GM21381 (cell line): ENCODE measurements around the gene DMKN.
"Not testable (repeated sequence)": the region's sequence is repeated elsewhere in the genome, so short reads cannot be mapped to it uniquely, and the experiment has no call there.

Source experiments
- ATAC-seq: cut with Tn5 transposase; IDR thresholded peaks from one replicate; pipeline ENCODE4 v1.9.1; 2021; ENCODE audit warnings: mild to moderate bottlenecking, moderate library complexity; ENCODE audit not compliant: unreplicated experiment

DMKN gene

DNA sequence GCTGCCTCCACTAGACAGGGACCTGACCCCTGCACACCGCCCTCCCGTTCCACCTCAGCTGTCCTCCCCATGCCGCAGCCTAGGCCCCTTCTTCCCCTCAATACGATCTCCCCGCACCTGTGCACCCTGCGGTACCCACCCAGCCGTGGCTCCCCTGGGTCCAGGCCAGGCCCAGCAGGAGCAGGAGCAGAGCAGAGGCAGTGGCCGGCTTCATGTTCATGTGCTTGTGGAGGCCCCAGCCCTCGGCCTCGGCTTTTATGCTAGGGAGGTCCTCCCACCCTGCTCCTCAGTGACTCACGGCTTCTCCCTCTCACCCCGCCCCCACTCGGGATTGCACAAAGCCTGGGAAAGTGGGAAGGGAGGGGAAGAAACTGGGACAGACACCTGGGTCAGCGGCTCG is 11.8 kb downstream of the DMKN start:
- no peak for ATAC-seq

DNA sequence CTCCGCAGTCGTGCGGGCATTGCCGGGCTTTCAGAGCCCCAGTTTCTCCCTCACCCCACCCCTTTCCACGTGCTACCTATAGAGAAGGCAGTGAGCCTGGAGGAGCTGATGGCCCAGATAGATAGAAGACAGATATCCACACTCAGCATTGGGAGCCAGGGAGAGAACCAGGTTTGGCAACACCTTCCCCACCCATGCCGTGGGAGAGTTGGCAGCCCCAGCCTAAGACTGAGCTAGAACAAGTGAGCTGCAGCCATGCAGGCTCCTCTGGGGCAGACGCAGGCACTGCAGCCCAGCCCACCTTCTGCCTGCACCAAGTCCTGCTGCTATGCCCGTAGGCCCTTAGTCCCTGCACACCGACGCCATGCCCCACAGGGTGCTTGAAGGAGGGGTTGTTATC is 12.8 kb downstream of the DMKN start:
- ATAC-seq = no peak

DNA sequence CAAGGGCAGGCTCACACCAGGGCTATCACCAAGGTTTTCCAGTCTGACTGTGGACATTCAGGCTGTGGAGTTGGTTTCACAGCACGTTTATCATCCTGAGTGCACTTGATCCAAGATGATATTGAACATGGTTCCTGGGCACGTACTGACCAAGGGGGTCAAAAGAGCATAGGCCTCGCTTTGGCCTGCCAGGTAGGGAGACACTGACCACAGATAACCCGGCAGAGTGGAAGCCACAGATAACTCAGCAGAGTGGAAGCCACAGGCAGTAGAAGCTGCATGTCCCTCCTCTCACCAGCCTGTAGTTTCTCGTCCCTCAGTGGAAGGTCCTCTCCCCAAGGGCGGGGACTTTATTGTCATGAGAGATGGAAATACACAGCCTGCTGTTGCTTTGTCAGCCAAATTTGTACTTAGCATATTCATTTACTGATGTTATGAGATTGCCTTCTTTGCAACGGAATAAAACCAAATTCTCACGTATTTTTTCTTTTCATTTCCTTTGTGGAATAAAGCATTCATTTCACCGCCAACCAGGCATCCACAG is 14.4 kb downstream of the DMKN start:
- no peak for ATAC-seq

DNA sequence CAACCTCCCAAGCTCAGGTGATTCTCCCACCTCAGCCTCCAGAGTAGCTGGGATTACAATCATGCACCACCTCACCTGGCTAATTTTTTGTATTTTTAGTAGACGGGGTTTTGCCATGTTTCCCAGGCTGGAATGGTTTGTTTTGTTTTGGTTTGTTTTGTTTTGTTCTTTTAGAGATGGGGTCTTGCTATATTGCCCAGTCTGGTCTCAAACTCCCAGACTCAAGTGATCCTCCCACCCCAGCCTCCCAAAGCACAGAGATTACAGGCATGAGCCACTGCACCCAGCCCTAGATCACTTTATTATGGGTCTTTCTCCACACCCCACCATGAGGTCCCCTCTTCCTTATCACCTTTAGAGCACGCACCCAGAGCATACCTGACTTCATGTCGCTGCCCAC is 15.2 kb downstream of the DMKN start:
- ATAC-seq = no peak

DNA sequence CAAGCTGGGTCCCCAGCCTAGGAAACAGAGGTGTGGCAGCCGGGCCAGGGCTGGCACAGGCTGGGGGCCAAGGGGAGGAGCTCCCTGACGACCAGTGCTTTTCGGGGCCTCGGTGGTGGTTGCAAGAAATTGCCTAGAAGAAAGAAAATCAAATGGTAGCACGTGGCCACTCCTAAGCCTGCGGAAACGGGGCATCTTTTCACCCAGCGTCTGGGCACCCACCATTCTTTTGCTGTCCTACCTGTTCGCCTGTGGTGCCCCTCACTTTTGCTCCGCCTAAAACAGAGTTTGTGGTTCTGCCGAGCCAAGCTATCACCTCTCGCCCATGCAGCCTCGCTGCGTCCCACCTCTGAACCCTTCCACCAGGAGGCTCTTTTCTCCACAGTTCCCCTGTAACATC is 16.0 kb downstream of the DMKN start:
- no peak for ATAC-seq

DNA sequence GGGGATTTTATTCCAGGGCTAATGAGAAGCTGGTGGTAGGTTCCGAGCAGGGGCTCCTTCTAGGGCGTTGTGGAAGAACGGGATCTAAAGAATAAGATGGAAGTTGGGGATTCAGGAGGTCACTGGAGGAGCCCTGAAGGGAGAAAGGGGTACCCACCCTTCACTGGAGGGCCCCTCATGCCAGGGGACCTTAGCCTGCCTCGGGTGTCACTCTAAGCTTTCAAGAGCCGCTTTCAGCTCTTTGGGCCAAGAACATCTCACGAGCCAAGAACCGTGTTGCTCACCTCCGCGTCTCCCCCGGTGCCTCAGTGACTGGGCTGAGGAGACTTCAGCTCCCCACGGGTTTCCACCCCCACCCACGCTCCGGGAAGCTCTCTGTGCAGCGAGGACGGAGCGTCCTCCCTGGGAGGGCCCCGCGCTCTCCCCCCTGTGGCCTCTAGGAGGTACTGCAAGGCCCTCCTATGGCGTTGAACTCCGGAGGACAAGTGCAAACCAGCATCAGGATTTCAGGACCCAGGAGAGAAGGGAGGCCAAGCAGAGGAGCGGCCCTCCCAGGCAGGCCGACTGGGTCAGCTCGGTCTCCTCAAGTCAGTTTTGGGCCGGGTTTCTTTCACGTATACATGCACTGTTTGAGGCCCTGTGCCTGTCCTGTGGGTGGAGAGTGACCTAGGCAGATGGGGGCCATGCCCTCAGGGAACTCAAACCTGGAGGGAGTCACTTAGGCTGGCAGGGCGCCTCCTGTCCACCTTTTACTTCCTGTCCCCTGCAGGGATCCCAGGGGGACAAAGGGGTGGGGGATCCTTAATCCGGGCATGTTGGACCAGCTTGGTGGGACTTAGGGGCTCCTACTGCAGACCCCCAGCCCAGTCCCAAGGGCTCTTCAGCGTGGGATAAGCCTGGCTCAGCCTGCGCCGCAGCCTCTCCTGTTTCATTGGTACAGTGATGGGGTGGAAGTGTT is 18.1 kb downstream of the DMKN start:
- ATAC-seq = no peak

DNA sequence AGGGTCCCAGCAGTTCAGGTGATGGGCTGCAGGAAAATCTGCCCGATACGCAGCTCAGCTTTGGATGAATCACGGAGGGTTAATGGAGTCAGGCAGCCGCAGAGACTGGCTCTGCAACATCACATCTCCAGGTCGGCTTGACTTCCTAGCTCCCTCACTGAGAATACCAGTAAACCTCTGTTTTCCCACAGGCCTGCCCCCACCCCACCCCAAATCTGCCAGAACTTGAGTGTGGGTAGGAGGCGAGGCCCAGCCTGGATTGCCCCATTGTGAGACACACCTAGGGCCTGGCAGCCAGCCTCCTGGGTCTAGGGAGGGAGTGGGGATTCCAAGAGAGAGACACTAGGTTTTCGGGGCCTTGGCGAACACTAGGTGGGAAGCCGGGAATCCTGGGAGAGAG is 19.5 kb downstream of the DMKN start:
- ATAC-seq = no peak

DNA sequence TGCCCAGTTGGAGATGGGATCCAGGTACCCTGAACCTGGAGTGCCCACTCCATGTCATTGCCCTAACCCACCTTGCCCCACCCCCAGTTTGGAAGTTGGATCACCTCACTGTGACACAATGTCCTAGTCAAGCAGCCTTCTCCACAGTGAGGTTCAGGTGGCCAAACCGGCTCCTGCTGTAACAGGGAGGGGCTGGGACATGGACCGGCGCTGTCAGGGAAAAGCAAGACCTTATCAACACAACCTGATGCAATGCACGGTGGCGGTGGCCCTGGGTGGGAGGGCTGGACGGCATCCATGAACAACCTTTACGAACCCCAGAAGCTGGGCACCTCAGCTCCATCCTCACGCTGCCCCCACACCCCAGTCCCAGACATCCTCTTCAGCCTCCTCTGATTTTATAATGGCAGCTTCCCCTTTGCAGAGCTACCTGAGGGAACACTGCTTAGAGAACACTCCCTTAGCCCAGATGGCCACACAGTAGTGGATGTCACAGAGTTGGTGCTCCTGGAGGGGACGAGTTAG is 21.6 kb downstream of the DMKN start:
- no peak for ATAC-seq

DNA sequence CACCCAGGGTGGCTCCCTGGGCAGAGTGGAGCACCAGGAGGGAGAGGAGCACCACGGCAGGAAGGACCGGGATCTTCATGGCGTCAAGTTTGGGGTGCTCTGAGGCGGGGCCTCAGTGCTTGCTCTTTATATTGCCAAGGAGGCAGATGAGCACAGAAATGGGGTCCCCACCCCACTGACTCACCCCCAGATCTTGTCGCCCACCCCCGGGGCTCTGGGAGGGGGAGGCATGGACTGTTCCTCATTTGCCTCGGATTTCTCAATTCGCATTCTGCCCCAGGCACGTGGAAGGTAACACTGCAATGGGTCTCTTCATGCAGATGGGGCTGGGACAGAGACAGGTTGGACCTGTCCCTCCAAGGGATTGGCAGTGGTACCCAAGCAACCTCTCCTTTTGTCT is 23.1 kb downstream of the DMKN start, which contains the start of gene KRTDAP:
TSS of gene KRTDAP (minus strand) at position 101 of the 400 bp plus-strand sequence. CDS start at position 79, 22 bp downstream.
- ATAC-seq = no peak

DNA sequence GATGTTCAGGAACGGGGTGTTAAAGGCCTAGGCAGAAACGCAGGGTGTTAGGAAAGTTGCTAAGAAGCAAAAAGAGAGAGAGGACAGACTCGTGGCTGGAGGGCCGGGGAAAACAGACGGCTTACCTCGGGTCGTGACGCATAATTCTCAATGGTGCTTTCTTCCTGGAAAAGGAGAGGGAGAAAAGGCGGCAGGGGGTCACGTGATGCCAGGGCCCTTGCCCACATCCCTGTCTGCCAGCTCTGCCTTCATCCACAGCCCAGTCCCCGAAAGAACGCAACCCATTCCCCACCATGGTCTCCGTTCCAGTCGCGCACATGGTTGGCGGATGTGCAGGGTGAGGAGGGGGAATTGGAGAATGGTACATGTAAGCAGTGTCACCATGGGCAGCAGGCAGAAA is 24.8 kb downstream of the DMKN start:
- ATAC-seq = no peak

DNA sequence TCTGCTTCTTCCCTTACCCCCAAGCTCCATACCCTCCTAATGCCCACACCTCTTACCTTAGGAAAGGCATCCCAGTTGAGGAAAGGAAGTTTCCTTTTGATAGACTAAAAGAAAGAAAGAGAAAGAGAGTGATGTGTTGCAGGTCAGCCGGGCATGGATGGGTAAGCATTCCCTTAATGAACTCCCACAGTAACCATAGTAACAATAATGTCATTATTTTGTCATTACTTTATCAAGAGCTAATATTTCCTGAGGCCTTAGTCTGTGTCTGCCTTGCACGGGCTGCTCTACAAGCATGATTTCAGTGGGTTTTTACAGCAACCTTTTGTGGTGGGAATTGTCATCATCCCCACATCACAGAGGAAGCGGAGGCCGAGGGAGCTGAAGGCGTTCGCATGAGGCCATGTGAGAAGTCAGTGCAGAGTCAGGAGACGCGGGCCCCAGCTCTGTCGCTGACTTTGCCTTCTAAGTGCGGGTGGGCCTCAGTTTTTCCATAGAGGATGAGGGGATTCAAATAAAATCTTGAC is 25.7 kb downstream of the DMKN start:
- ATAC-seq = no peak

DNA sequence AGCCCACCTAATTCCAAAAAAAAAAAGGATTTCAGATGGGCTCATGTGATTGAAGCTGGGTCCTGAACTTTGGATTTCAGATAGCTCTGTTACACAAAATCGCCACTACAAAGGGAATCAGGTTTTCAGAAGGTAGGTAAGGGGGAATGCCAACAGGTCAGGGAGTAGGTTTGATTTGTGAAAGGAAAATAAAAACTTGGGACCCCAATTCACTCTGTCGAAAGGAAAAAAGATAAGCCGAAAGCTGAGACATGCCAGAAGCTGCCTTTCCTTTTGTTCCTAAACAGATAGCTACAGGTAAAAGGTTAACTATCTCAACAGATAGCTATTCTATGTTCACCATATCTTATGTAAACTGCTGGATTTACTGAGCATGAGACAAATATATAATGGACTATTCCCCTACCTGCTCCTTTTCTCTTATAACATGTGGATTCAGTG is 27.2 kb downstream of the DMKN start:
- no peak for ATAC-seq

DNA sequence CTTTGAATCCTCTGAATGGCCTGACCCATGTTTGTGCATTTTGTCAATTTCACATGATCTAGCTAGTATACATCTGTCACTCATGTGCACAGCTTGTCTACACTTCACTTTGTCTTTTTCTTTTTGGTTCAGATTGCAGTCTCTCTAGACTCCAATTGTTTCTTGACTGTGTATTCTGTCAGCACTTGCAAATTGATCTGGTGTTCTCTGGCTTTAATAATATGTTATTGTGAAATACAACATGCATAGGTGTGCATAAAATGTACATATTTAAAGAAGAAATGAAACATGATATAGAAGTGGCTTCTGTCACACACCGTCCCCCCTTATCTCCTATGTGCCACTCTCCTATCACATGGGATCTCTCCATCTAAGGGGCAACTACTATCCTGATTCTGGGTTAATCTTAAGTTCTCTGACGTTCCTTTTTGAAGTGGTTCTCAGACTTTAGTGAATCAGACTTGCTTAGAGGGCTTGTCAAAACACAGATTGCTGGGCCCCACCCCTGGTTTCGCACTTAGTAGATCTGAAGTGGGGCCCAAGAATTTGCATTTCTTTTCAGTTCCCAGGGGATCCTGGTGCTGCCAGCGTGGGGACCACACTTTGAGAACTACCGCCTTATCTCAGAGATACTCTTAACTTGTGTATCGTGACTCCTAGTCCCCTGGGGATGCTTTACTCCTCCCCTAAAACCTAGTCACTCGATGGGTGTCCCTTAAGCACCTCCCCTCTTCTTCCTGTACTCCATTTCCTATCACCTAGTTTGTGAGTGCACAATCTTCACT is 29.0 kb downstream of the DMKN start:
- ATAC-seq = peak; percentile 64

DNA sequence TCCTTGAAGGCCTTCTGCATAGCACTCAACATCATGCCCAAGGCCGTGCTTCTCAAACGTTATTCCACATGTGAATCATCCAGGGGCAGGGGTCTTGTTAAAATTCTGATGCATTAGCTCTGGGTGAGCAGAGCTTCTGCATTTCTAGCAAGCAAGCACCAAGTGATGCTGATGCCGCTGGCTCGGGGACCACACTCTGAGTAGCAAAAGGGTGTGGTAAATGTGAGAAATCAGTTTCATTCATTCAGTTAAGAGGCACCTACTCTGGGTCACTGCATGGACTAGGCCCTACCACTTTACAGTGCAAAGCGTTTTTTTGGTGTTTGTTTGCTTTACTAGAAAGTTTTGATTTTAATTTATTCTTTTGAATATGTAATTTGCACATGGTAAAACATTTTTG is 30.4 kb downstream of the DMKN start:
- ATAC-seq = no peak

DNA sequence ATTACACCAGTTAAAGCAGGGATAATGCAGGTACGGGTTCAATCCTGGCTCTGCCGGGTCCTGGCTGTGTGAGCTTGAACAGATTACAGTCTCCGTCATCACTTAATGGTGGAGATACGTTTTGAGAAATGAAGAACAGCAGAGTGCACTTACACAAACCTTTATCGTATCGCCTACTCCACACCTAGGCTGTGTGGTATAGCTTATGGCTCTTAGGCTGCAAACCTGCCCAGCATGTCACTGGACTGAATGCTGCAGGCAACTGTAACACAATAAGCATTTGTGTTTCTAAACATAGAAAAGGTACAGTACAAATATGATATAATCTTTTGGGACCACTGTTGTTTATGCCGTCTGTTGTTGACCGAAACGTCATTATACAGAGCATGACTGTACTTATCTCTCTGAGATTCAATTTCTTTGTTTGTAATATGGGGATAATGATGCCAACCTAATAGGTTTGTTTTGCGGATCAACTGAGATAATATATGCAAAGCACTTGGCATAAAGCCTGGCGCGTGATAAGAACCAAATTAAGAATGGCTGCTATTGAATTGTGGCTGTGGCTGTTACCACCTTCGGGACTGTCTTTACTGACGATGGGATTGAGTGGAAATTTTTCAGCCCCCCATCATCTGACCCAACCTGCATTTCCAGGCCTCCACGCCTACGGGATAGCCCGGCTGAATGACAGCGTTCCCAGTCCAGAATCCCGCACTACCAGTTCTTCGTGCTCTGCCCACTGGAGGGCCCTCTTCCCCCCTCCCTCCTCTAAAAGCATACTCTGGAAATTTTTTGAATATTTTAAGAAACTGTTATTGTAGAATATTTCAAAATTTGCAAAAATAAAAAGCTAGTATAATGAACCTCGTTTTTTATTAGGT is 34.4 kb downstream of the DMKN start:
- ATAC-seq = no peak

DNA sequence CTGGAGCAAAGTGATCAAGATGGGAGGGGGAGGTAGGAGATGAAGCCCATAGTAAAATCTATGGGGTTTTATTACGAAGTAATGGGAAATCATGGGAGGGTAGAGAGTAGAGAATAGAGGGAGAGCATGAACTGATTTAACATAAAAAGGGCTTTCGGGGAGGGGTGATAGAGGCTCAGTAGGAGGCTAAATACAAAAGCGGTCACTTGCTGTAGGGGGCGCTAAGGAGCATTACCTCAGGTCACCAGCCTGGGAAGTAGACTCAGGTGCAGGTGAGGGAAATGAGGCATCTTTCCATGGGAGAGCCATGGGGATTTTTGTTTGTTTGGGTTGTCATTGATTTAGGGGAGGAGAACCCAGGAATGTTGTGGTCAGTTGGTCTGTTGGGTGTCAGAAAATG is 37.3 kb downstream of the DMKN start:
- ATAC-seq = no peak

DNA sequence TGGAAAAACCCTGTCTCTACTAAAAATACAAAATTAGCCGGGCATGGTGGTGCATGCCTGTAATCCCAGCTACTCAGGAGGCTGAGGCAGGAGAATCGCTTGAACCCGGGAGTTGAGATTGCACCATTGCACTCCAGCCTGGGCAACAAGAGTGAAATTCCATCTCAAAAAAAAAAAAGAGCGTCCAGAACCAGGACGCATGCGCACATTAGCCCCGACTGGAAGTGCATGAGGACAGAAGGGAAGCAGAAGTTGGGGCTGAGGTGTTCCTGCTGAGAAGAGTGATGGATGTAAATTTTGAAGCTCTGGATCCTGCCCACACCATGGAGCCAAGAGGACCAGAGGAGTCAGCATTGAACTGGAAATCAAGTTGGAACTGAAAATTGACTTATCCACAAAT is 38.9 kb downstream of the DMKN start:
- ATAC-seq = not testable (repeated sequence)

DNA sequence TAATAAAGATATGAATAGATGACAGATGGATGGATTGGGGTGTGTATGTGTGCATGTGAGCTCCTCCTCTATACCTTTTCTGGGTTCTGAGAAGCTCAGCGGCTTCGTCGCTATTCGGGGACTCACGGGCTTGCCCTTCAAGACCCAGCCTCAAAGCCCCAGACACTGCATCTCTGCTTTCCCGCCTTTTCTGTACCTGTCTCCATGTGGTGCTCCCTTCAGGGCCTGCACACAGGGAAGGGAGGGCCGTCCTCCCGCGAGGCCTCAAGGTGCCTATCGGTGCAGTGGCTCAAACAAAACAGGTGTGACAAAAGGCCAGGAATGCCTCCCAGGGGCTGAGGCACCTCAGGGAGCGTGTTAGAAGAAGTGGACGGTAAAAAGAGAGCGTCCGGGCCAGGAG is 39.3 kb downstream of the DMKN start:
- ATAC-seq = no peak

DNA sequence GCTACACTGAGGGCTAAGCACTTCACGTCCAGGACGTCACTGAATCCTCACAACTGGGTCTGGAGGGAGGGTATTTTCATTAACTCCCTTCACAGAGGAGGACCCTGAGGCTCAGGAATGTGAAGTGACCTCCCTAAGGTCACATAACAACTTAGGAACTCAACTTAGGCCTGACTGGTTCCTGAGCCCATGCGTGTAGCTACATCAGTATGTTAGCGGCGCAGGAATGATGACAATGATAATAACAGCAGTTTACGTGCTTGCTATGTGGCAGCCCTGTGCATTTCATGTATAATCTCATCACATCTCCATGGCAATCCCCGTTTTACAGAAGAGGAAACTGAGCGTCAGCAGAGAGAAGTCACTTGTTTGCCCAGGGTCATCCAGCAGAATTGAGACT is 41.5 kb downstream of the DMKN start:
- ATAC-seq = no peak

DNA sequence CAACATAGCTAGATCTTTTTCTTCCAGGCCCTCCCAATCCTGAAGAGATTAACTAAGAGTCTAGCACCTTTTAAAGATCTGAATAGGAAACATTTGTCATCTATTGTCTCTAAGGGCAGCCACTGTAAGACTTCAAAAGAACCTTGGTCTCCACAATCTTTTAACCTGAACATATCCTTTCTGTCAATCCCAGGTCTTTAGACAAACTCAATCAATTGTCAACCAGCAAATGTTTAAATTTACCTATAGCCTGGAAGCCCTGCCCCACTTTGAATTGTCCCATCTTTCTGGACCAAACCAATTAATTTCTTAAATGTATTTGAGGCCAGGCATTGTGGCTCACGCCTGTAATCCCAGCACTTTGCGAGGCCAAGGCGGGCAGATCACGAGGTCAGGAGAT is 42.4 kb downstream of the DMKN start:
- ATAC-seq = not testable (repeated sequence)
